ENCODE measurements around the gene DSC2.
"Not testable (repeated sequence)": the region's sequence is repeated elsewhere in the genome, so short reads cannot be mapped to it uniquely, and the experiment has no call there.

The DSC2 gene

GRCh38 chr18:31129398-31130115 is 27.3 kb upstream of the DSC2 start:
- H3K4me3 ChIP-seq (ENCODE audit: low read depth, low read length): no peak overlapping the region
- DNase-seq (ENCODE audit: low read depth): no peak
- TF ChIP-seq CTCF (conservative IDR thresholded peaks at IDR 0.05; ENCODE audit: low read depth, low read length): no peak

GRCh38 chr18:31125878-31126277 is 23.7 kb upstream of the DSC2 start:
- no peak overlapping the region for H3K4me3 ChIP-seq (ENCODE audit: low read depth, low read length)
- DNase-seq (ENCODE audit: low read depth): no peak
- no peak for TF ChIP-seq CTCF (conservative IDR thresholded peaks at IDR 0.05; ENCODE audit: low read depth, low read length)

- not testable (repeated sequence) for H3K4me3 ChIP-seq (ENCODE audit: low read depth, low read length); DNase-seq (ENCODE audit: low read depth)
Observed at GRCh38 chr18:31123125-31123524, 20.9 kb upstream of the DSC2 start.

GRCh38 chr18:31120594-31120993 is 18.4 kb upstream of the DSC2 start:
- TF ChIP-seq CTCF (conservative IDR thresholded peaks at IDR 0.05; ENCODE audit: low read depth, low read length): no peak
- H3K4me3 ChIP-seq (ENCODE audit: low read depth, low read length): no peak overlapping the region
- no peak for DNase-seq (ENCODE audit: low read depth)

GRCh38 chr18:31116853-31117595 is 14.8 kb upstream of the DSC2 start:
- H3K4me3 ChIP-seq (ENCODE audit: low read depth, low read length): no peak overlapping the region
- DNase-seq (ENCODE audit: low read depth): no peak
- TF ChIP-seq CTCF (conservative IDR thresholded peaks at IDR 0.05; ENCODE audit: low read depth, low read length): no peak

- DNase-seq (ENCODE audit: low read depth): no peak
- no peak for TF ChIP-seq CTCF (conservative IDR thresholded peaks at IDR 0.05; ENCODE audit: low read depth, low read length)
- no peak overlapping the region for H3K4me3 ChIP-seq (ENCODE audit: low read depth, low read length)
Observed at GRCh38 chr18:31112804-31113203, 10.6 kb upstream of the DSC2 start.

- DNase-seq (ENCODE audit: low read depth): no peak
- H3K4me3 ChIP-seq (ENCODE audit: low read depth, low read length): no peak overlapping the region
Observed at GRCh38 chr18:31105733-31106132, 3.5 kb upstream of the DSC2 start.

More at GRCh38 chr18:31105733-31106132, 3.5 kb upstream of the DSC2 start:
- no peak for TF ChIP-seq CTCF (conservative IDR thresholded peaks at IDR 0.05; ENCODE audit: low read depth, low read length)
